Measurements from ENCODE around the gene LTBR.
"Not testable (repeated sequence)": the region's sequence is repeated elsewhere in the genome, so short reads cannot be mapped to it uniquely, and the experiment has no call there.

LTBR gene

DNA sequence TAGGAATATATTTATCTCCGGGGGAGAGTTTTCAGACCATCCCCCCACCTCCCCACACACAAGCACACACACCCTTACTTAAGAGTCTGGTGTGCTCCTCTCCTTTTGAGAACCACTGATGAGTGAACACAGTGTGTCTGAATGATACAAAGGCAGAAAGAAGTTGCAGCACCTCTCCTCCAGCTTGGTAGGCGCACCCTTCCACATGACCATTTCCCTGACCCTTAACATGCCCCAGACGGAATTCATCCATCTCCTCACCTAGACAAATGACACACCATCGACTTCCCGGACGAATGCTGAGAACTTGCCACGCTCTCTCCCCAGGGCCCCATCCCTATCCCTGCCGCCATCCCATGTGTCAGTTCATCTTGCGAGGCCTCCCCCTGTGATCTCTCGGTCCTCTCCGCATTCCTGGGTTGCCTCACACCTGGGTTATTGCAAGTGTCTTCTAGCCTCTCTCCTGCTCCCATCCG is 46.0 kb upstream of the LTBR start:
- FAIRE-seq, result no peak
- DNase-seq (ENCODE audit: insufficient read length, low spot score), result no peak
- TF ChIP-seq, protein P1, sequence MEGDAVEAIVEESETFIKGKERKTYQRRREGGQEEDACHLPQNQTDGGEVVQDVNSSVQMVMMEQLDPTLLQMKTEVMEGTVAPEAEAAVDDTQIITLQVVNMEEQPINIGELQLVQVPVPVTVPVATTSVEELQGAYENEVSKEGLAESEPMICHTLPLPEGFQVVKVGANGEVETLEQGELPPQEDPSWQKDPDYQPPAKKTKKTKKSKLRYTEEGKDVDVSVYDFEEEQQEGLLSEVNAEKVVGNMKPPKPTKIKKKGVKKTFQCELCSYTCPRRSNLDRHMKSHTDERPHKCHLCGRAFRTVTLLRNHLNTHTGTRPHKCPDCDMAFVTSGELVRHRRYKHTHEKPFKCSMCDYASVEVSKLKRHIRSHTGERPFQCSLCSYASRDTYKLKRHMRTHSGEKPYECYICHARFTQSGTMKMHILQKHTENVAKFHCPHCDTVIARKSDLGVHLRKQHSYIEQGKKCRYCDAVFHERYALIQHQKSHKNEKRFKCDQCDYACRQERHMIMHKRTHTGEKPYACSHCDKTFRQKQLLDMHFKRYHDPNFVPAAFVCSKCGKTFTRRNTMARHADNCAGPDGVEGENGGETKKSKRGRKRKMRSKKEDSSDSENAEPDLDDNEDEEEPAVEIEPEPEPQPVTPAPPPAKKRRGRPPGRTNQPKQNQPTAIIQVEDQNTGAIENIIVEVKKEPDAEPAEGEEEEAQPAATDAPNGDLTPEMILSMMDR (IDR thresholded peaks at IDR 0.05; ENCODE audit: insufficient read depth, missing control alignments), result no peak

DNA sequence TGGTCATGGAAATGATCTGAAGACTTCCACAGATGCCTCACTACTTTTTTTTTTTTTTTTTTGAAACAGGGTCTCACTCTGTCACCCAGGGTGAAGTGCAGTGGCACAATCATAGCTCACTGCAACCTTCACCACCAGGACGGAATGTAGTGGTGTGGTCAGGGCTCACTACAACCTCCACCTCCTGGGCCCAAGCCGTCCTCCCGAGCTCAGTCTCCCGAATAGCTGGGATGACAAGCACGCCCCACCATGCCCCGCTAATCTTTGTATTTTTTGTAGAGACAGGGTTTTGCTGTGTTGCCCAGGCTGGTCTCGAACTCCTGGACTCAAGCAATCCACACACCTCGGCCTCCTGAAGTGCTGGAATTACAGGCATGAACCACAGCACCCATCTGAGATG is 45.4 kb upstream of the LTBR start:
- DNase-seq (ENCODE audit: insufficient read length, low spot score), result not testable (repeated sequence)

DNA sequence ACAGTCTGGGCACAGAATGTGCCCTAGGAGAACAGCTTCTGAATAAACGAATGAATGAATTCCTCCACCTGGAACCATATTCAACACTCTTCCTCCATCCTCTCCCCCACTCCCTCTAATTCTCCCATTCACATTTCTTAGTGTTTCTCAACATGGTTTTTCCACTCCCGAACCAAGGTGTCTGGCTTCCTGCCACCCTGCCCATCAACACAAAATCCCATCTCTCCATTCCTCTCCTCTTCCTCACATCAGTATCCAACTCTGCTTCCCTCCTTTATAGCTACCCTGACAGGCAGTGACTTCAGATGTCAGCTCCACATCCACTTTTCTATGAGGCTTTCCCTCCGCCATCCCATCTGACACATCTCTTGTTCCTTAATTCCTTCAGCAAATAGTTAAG is 45.0 kb upstream of the LTBR start:
- FAIRE-seq (no peak), DNase-seq (ENCODE audit: insufficient read length, low spot score) (no peak)
- TF ChIP-seq, protein P1 (IDR thresholded peaks at IDR 0.05; ENCODE audit: insufficient read depth, missing control alignments), result no peak

More for the DNA sequence above, 45.4 kb upstream of the LTBR start:
- not testable (repeated sequence) for FAIRE-seq

DNA sequence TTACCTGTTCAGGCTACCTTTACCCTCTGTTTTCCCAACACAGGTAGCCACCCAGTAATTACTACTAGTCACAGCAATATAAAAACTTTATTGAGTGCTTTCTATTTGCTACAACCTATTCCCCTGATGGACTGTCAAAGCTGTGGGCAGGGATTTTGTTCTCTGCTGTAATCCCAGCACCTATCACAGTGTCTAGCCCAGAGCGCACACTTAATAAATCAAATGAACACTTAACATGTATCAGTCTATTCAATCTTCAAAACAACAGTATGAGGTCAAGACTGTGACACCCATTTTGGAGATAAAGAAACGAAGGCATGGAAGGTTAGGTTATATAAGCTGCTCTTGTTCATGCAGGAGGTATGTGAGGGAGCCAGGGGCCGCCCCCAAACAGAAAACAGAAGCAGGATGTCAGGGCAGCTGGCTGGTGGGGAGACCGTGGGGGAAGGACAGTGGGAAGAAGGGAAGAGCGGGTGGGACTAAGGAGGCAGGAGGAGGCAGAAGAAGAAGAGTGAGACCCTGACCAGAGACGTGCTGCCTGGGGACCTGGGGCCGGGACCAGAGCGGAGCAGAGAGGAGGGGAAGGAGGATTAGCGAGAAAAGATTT is 43.8 kb upstream of the LTBR start:
- no peak for FAIRE-seq
- TF ChIP-seq, protein P1 (IDR thresholded peaks at IDR 0.05; ENCODE audit: insufficient read depth, missing control alignments), result no peak
- DNase-seq (ENCODE audit: insufficient read length, low spot score), result no peak

DNA sequence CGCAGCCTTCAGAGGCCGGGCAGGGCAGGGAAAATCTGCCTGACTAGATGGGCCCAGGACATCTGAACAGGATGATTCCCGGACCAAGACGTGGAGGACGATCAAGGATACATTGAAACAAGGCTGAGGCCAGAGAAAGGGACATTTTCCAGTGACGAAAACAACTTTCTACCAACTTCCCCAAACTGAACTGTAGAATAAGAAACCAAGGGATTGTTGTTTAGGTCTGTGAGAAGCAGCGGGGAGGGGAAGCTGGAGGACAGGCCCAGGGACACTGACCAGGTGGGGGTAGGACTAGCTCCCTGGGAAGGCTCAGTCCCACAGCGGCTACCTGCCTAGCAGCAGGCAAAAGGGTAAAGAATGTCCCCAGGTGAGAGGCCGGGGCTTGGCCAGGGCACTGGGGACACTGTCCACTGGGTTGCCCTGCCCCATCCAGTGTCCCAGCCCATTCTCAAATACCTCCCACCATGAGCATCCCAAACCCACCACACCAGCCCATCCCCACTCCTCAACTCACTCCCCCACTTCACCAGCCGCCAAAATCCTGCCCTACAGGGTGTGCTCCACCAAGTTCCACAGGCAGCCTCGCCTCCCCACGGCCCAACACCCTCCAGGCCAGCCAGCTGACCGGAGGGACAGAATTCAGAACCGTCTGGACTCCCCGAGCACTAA is 43.1 kb upstream of the LTBR start:
- TF ChIP-seq, protein P1 (IDR thresholded peaks at IDR 0.05; ENCODE audit: insufficient read depth, missing control alignments), result no peak
- no peak for DNase-seq (ENCODE audit: insufficient read length, low spot score)
- no peak for FAIRE-seq

DNA sequence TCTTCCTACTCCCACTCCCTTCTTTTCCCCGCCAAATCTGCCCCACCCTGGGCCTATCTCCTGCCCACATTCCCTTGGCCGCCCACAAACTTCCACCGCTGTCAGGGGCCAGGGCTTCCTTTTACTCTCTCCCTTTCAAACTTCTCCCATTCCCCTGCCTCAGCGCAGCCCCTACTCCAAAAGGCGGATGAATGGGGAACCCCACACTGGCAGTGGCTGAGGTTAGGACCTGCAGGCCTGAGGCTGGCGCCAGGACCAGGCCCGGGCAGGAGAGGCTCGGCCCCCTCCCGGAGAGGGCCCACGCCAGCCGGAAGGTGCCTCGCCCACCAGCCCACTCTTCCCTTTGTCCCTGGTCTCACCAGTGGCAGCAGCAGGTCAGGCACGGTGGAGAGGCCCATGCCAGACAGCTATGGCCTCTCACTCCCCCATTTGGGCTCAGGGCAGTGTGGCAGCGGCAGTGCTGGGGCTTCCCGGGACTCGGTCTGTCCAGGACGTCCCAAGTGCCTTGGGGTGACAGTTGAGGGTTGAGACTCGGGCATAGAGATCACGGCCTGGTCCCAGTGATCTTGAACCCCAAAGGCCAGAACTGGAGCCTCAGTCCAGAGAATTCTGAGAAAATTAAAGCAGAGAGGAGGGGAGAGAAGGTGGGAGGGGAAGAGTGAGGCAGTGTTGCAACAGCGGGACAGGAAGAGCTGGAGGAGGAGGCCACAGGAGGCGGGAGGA is 42.4 kb upstream of the LTBR start, which contains the start of gene TNFRSF1A:
TNFRSF1A (minus strand) TSS at position 660 of the 723 bp plus-strand sequence; CDS start at position 398, 262 bp downstream.
- FAIRE-seq (no peak), DNase-seq (ENCODE audit: insufficient read length, low spot score) (no peak)
- TF ChIP-seq, protein P1 (IDR thresholded peaks at IDR 0.05; ENCODE audit: insufficient read depth, missing control alignments), result no peak

DNA sequence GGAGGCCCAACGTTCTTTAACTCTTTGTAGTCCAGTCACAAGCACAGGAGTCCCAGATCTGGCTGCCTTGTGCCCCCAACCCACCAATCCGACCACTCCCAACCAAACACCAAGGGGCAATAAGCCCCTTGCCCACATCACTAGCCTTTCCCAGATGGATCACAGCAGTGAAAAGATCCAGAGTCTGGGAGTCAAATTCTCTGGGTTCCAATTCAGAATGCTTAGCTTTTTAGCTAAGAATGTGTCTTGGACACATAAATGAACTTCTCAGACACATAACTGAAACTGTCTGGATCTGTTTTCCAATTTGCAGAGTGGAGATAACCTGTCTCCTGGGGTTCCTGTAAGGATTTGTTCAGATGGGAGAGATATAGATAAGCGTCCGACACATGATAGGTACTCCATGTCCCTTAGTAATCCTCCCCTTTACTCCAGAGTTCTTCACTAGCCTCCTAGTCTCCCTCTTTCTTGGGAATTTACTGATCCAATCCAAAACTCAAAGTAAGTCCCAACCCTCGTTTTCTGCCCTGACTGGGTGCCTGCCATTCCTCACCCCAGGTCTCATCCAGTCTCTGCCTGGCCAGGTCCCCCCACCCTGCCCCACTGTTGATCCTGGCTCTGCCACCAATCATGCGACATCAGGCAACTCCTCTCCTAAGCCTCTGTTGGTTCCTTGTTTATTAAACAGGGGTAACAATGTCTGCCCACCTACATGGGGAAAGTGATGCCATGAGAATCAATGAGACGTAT is 41.6 kb upstream of the LTBR start:
- TF ChIP-seq, protein P1 (IDR thresholded peaks at IDR 0.05; ENCODE audit: insufficient read depth, missing control alignments), result no peak
- FAIRE-seq (no peak), DNase-seq (ENCODE audit: insufficient read length, low spot score) (no peak)
